ENCODE results near the gene MFSD12. TPM values are rescaled to one million over a fixed set of nuclear protein-coding genes. Genes with fewer than 3 reads are reported as not detected.
"Not testable (repeated sequence)": the region's sequence is repeated elsewhere in the genome, so short reads cannot be mapped to it uniquely, and the experiment has no call there.

Gene MFSD12
- total RNA-seq, 1 donor from 2014 or later = 23.7 TPM

DNA sequence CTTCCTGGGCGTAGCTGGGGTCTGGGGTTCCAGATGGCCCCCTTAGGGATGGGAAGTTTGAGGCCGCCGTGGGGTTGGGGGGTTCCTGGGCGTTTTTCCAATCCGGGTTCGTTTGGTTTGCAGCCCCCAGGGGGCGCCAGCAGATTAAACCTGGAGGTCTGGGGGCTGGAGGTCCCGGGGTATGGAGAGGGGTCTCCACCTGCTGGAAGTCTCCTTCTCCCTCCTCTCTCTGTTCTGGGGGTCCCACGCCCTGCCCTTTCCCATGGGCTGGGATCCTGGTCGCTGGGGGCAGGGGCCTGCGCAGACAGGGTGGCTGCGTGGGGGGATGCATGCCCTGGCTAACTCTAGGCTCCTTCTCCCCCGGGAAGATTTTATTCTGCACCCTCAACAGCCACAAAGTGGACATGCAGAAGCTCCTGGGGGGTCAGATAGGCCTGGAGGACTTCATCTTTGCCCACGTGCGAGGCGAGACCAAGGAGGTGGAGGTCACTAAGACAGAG lies 28.8 kb upstream of the MFSD12 start:
- no peak for DNase-seq (ENCODE audit: missing footprints)
- ATAC-seq = no peak
- intact Hi-C loops (cut with DNase I) = loop anchor here (2.0 kb wide), 1 partner anchor 33 kb away; no protein-coding TSS in a partner anchor

DNA sequence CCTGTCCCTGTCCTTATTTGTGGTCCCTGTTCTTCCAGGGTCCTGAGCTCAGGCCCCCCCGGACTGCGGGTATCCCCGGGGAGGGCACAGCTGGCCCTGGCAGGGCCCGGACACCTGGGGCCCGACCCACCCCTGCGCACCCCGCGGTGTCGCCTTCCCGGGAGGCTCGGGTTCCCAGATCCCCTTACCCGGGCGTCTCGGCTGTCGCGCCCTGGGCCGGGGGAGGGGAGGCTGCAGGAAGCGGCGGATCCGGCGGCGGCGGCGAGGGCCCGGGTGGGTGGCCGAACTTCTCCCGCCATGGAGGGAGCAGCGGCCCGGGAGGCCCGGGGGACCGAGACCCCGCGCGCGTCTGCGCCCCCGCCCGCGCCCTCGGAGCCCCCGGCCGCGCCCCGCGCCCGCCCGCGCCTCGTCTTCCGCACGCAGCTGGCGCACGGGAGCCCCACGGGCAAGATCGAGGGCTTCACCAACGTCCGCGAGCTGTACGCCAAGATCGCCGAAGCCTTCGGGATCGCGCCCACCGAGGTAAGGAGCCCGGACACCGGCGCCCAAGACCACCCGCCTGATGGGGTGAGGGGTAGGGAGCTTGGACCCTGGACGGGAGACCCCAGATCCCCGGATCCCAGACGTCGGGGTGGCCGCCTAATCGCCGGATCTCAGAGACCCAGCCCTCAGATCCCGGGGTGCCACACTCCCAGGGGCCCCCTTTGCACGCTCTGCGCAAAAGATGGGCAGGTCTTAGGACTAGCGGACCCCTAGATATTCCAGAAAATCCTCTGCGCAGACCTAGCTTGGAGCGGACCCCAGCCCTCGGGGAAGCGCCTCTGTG lies 28.1 kb upstream of the MFSD12 start, which contains the start of gene GIPC3:
GIPC3 (plus strand) TSS at position 178 of the 826 bp plus-strand sequence; CDS start at position 298, 120 bp downstream.
- DNase-seq (ENCODE audit: missing footprints) = no peak
- intact Hi-C loops (cut with DNase I) = loop anchor here (2.0 kb wide), 1 partner anchor 33 kb away; no protein-coding TSS in a partner anchor
- no peak for ATAC-seq

DNA sequence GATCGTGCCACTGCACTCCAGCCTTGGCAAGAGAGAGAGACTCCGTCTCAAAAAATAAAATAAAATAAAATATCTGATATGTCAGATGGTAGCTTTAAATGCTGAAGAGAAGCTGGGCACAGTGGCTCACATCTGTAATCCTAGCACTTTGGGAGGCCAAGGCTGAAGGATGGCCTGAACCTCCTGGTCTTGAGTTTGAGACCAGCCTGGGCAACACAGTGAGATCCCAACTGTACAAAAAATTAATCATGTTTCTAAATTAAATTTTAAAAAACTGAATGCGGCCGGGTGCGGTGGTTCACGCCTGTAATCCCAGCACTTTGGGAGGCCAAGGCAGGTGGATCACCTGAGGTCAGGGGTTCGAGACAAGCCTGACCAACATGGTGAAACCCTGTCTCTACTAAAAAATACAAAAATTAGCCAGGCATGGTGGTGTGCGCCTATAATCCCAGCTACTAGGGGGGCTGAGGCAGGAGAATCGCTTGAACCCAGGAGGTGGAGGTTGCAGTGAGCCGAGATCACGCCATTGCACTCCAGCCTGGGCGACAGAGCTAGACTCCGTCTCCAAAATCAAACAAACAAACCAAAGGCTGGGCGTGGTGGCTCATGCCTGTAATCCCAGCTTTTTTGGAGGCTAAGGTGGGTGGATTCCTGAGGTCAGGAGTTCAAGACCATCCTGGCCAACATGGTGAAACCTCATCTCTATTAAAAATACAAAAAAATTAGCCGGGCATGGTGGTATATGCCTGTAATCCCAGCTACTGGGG lies 26.8 kb upstream of the MFSD12 start:
- ATAC-seq; intact Hi-C loops (cut with DNase I); DNase-seq (ENCODE audit: missing footprints): not testable (repeated sequence)

DNA sequence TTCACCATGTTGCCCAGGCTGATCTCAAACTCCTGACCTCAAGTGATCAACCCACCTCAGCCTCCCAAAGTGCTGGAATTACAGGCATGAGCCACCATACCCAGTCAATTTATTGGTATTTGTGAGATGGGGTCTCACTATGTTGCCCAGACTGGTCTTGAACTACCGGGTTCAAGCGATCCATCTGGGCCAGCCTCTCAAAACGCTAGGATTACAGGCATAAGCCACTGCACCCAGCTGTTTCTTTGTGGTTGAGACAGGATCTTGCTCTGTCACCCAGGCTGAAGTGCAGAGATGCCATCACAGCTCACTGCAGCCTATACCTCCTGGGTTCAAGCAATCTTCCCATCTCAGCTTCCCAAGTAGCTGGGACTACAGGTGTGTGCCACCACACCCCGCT lies 24.4 kb upstream of the MFSD12 start:
- DNase-seq (ENCODE audit: missing footprints); intact Hi-C loops (cut with DNase I); ATAC-seq: not testable (repeated sequence)

DNA sequence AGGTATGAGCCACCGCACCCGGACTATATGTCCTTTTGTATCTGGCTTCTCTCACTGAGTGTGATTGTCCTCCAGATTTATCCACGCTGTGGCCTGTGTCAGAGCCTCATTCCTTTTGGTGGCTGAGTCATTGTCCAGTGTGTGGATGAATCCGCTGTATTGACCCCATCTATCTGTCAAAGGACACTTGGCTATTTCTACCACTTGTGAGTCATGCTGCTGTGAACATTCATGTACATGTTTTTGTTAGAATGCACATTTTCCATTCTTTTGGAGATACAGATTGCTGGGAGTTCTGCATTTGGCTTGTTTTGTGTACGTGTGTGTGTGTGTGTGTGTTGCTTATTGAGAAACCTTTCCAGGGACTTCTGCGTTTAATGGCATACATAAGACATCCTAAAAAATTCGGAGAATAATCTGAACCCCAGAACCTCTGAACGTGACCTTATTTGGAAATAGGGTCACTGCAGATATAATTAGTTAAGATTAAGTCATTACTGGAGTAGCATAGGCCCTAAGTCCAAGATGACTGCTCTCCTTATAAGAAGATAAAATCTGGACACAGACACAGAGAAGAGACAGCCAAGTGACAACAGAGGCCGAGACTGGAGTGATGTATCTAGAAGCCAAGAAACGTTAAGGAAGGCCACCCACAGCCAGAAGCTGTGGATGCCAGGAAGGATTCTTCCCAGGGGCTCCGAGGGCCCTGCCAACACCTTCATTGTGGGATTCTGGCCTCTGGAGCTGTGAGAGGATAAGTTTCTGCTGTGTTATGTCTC lies 23.0 kb upstream of the MFSD12 start:
- intact Hi-C loops (cut with DNase I) = no loop called here
- DNase-seq (ENCODE audit: missing footprints) (no peak), ATAC-seq (no peak)

DNA sequence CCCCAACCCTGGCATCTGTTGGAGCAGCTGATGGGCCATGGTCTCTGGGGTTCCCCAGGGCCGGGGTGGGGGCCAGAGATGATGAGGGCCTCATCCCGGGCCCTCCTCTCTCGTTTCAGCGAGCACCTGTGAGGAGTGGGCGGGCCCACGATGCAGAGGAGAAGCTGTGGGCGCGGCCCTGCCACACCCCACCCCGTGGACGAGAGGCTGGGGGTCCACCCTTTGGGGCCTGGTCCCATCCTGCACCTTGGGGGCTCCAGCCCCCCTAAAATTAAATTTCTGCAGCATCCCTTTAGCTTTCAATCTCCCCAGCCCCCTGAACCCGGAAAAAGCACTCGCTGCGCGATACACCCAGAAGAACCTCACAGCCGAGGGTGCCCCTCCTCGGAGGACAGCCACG lies 21.0 kb upstream of the MFSD12 start:
- no peak for ATAC-seq
- intact Hi-C loops (cut with DNase I) = no loop called here
- no peak for DNase-seq (ENCODE audit: missing footprints)

DNA sequence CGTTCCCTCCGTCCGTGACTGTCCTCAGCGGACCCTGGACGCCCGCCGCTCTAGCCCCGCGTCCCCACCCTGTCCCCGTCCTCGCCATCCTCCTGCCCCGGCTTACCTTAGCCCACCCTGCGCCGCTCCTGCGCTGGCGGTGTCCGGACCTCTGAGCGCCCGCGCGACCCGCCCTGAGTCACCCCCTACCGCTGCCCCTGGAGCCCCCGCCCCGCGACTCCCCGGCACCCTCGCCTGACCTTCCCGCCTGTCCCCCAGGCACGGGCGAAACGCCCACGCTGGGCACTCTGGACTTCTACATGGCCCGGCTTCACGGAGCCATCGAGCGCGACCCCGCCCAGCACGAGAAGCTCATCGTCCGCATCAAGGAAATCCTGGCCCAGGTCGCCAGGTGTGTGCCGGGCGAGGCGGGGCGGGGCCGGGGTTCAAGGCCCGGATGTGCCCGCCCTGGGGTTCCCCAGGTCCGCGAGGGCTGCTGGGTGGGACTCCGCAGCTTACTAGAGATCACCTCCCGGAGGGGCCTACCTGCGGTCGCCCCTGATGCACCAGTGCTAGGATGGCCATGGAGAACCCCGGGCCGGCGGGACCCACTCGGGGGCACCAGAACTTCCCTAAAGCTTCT lies 20.4 kb upstream of the MFSD12 start:
- intact Hi-C loops (cut with DNase I) = no loop called here
- no peak for DNase-seq (ENCODE audit: missing footprints)
- no peak for ATAC-seq

DNA sequence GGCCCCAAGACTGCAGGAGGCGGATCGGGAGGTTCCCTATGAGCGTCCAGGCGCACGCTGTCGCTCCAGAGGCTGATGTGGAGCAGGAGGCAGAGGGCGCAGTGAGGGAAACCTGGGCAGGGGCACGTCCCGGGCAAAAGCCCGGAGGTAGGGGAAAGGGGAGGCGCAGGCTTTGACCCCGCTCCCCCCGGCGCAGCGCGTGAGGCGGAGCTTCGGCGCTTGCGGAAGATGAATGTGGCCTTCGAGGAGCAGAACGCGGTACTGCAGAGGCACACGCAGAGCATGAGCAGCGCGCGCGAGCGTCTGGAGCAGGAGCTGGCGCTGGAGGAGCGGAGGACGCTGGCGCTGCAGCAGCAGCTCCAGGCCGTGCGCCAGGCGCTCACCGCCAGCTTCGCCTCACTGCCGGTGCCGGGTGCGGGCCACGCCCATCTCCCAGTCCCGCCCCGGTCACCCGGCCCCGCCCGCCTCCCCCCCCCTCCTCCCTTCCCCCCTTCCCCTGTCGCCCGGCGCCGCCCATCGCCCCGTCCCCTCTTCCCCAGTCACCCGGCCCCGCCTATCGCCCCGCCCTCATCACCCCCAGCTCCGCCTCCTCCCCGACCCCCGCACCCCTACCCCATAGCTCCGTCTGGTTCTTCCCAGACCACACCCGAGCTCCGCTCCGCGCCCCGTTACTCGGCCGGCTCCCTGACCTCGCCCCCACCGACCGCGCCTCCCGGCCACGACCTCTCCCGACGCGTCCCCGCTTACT lies 19.5 kb upstream of the MFSD12 start:
- DNase-seq (ENCODE audit: missing footprints) (peak; percentile 82), ATAC-seq (peak; percentile 8)
- intact Hi-C loops (cut with DNase I) = no loop called here

DNA sequence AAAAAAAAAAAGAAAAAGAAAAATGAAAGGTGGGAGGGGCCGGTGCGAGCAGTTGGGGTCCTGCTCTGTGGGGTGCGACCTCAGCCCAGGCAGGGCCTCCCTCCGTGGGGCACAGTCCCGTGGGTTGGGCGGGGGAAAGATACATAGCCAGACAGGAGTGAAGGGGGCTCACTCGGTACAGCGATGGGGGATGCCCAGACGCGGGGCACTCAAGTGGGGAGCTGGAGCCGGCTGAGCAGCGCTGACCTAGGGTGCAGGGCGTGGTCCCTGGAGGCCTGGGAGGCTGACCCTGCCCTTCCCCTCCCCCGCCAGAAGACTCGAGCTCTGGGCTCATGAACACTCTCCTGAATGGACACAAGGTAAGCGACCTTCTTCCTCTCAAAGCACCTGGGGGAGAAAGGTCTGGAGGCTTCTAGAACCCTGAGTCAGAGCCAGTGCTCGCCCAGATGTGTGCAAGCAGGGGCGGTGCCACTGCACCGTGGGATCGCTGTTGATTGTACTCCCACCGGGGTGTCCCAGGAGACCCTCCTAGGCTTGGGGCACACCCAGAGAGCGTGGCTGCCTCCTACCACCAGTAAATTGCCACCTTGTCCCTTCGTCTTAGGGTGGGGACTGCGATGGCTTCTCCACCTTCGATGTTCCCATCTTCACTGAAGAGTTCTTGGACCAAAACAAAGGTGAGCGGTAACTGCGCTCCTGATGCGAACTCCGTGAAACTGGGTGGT lies 18.7 kb upstream of the MFSD12 start:
- intact Hi-C loops (cut with DNase I) = no loop called here
- DNase-seq (ENCODE audit: missing footprints) (no peak), ATAC-seq (no peak)

DNA sequence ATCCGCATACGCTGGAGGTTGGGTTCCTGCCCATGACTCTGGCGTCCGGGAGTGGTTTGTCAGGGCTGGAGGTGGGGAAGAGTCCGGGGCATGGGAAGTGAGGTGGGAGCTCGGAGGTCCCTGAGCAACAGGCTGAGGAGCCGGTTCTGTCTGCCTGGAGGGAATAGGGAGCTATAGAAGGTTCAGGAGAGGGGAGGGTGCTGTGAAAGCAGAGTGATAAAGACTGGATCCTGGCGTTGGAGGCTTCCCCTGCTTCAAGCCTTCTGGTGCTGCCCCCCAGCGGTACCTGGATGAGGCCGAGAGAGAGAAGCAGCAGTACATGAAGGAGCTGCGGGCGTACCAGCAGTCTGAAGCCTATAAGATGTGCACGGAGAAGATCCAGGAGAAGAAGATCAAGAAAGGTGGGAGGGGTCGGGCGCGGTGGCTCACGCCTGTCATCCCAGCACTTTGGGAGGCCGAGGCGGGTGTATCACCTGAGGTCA lies 17.9 kb upstream of the MFSD12 start:
- intact Hi-C loops (cut with DNase I) = no loop called here
- no peak for DNase-seq (ENCODE audit: missing footprints)

DNA sequence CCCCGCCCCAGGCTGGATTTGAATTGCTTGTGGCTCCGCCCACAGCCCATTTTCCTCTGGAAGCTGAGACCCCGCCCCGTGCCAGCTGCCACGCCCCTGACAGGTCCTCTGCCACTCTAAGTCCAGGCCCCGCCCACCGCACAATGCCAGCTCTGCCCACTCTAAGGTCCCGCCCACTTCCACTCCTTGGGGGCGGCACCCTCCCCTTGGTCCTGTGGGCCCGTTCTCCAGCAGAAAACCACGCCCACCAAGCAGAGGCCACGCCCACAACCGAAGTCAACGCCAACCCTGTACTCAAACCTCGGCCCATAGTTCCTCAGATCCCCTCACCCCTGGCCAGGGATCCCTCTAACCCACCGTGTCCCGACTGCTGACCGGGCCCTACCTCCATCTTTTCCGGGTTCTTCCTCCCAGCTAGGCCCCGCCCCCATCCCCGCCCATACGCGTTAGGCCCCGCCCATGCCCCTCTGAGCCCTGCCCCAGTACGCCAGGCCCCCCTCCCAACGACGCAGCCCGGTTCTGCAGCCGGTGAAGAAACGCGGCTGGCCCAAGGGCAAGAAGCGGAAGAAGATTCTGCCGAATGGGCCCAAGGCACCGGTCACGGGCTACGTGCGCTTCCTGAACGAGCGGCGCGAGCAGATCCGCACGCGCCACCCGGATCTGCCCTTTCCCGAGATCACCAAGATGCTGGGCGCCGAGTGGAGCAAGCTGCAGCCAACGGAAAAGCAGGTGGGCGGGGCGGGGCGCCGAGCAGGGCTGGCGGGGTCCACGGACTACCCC lies 16.7 kb upstream of the MFSD12 start:
- ATAC-seq (no peak), DNase-seq (ENCODE audit: missing footprints) (peak; percentile 95)
- intact Hi-C loops (cut with DNase I) = loop anchor here (2.0 kb wide), 2 partner anchors 17 to 67 kb away; partner anchors contain the start of genes FZR1 and MFSD12

More for the DNA sequence above, 17.9 kb upstream of the MFSD12 start:
- no peak for ATAC-seq

DNA sequence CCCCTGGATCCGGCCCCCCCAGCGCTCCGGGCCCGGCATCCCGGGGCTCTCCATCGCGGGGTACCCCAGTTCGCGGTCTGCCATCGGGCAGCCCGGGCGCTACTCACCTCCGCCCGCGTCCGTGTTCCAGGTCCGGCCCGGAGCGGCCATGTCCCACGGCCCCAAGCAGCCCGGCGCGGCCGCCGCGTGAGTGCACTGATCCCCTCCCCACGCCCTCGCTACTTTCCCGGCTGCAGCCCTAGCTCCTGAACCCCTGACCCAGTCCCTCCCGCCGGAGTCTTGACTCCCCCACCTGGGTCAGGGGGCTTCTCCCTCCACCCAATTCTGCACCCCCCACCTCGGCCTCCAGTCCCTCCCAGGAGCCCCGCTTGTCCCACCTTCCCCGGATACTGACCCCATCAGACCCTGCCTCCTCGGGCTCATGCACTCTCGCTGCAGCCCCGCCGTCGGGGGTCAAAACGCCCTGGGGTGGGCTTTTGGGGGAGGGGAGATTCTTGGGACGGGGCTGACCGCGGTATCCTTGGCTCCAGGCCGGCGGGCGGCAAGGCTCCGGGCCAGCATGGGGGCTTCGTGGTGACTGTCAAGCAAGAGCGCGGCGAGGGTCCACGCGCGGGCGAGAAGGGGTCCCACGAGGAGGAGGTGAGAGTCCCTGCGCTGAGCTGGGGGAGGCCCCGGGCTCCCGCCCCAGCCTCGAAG lies 15.9 kb upstream of the MFSD12 start:
- intact Hi-C loops (cut with DNase I) = loop anchor here (2.0 kb wide), 2 partner anchors 17 to 67 kb away; partner anchors contain the start of genes FZR1 and MFSD12
- DNase-seq (ENCODE audit: missing footprints) (peak; percentile 76), ATAC-seq (peak; percentile 5)

DNA sequence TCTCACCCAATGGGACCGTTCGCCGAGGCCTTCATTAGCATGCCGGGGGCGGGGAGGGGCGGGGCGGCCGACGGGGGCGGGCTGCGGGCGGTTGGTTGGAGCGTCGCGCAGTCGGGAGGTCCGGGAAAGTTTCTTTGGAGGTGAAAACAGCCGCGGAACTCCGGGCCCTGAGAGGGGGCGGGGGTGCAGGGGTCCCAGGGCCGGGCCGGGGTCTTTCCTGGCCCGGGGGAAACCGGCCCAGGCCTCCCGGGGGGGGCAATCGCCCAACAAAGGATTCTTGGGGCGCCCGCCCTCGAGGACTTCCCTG lies 15.4 kb upstream of the MFSD12 start, which contains the start of gene HMG20B:
HMG20B (plus strand) TSS at position 90 of the 307 bp plus-strand sequence. CDS start 366 bp downstream, outside the sequence.
- intact Hi-C loops (cut with DNase I) = loop anchor here (2.0 kb wide), 2 partner anchors 16 to 66 kb away; partner anchors contain the start of genes FZR1 and MFSD12
- DNase-seq (ENCODE audit: missing footprints) (no peak), ATAC-seq (no peak)

DNA sequence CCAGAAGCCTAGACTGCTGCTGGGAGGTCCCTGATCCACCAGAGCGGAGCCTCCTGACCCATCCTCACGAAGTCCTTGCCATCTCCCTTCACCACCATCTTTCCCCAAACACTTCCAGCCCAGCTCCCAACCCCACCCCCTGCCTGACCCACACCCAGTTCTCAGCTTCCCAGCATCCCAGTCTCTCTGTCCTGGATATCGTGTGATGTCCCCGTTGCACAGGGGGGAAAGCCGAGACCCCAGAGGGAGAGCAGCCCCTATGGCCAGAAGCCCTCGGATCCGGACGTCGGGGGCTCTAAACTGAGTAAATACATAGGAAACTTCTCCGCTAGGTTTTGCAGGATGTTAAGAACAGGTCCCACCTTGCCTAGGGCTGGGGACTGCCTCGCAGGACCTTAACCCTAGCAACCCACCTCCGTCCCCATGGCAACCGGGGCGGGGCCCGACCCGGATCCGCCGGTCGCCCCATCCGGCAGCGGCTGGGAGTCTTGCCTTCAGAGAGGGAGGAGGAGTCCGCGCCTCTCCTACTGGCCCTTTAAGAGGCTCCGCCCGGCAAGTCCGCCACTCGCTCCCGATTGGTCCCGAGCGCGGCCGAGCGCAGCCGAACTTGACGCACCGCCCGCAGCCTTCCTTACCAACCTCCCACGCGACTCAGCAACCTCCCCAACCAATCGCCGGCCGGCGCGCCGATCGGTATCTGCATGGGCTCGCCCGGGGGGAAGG lies 14.9 kb upstream of the MFSD12 start:
- peak; percentile 98 for ATAC-seq
- intact Hi-C loops (cut with DNase I) = loop anchor here (2.0 kb wide), 2 partner anchors 15 to 65 kb away; partner anchors contain the start of genes FZR1 and MFSD12

DNA sequence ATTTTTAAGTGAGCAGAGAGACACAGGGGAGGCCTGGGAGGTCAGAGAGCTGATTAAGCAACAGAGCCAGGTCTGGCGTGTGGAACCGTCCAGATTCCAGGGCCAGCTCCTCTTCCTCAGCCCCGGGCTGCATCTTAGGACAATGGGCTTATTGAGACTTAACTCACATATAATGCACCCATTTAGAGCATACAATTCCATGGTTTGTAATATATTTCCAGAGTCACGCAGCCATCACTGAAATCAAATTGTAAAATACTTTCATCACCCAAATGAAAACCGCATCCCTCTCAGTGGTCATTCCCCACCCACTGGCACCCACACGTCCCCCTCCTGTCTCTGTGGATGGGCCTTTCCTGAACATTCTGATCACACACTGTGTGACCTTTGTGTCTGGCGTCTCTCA lies 13.2 kb upstream of the MFSD12 start:
- intact Hi-C loops (cut with DNase I) = no loop called here
- no peak for DNase-seq (ENCODE audit: missing footprints)
- ATAC-seq = no peak

More for the DNA sequence above, 14.9 kb upstream of the MFSD12 start:
- peak; percentile 100 for DNase-seq (ENCODE audit: missing footprints)

All from Right ventricle myocardium inferior (tissue), 1 donor.